Colonic mucosa (tissue), 4 donors: ENCODE results near the gene FBLIM1. TPM values are rescaled to one million over a fixed set of nuclear protein-coding genes. Genes with fewer than 3 reads are reported as not detected.

Experiments used
- DNase-seq: peaks from one replicate; pipeline ENCODE4 v3.0.0-alpha.2; 2020
- H3K27ac ChIP-seq: fragments of 200-600 bp; one replicate; pipeline ENCODE4 v1.8.0; 2021
- H3K27me3 ChIP-seq: fragments of 200-600 bp; one replicate; pipeline ENCODE4 v1.8.0; 2021
- H3K36me3 ChIP-seq: fragments of 200-600 bp; one replicate; pipeline ENCODE4 v1.8.0; 2021
- H3K4me1 ChIP-seq: fragments of 200-600 bp; one replicate; pipeline ENCODE4 v1.8.0; 2021; ENCODE audit warnings: mild to moderate bottlenecking
- H3K4me3 ChIP-seq: fragments of 200-600 bp; one replicate; pipeline ENCODE4 v1.8.0; 2021
- H3K9ac ChIP-seq, 2 donors: one replicate each; pipeline ENCODE4 v1.7.0; 2013; ENCODE audit warnings: control low read depth in 2 of 2, low read depth in 2 of 2, low read length in 2 of 2
- H3K9me3 ChIP-seq: fragments of 200-600 bp; one replicate; pipeline ENCODE4 v1.8.0; 2021
- CTCF ChIP-seq: fragments of 200-600 bp; IDR thresholded peaks from one replicate; pipeline ENCODE4 v1.8.0; 2022; ENCODE audit warnings: antibody characterized with exemption, mild to moderate bottlenecking
- intact Hi-C: fragments of 100-400 bp; cut with DNase I; formaldehyde crosslinking; loops from one replicate; pipeline ENCODE4 v1.14.1; 2022
- total RNA-seq, 2 donors: library from RNA; stranded (reverse); fragmentation: NEBNext Ultra II Directional in 1 of 2; extraction: Animal tissue kit (Norgen Biotek cat#: 25700) in 1 of 2; gene quantifications; one replicate each; pipeline ENCODE4 v1.2.1, GENCODE V29; 2021
- donor health status: healthy.
- donor health status: DM: no; HTN: no; CAD: no.
- donor health status: DM: no; HTN: no; CAD: no.

Gene FBLIM1
- total RNA-seq, 2 donors from 2014 or later = 167 to 213 TPM

GRCh38 chr1:15750924-15751323 lies 7.7 kb upstream of the FBLIM1 start:
- Histone ChIP-seq H3K4me3 (no peak overlapping the region), H3K27me3 (no peaks in the 10 kb centered on the region), H3K36me3 (no peaks in the 10 kb centered on the region), H3K27ac (no peak overlapping the region), H3K9me3 (no peaks in the 10 kb centered on the region), H3K9ac (no peak overlapping the region), H3K4me1 (no peaks in the 10 kb centered on the region)
- intact Hi-C loops = no loop called here
- TF ChIP-seq CTCF = no peak
- no peak for DNase-seq

- no peak for TF ChIP-seq CTCF
- no peak overlapping the region for H3K27ac ChIP-seq
- no peaks in the 10 kb centered on the region for H3K27me3 ChIP-seq
- no peak for DNase-seq
- H3K9me3 ChIP-seq = no peaks in the 10 kb centered on the region
- no peaks in the 10 kb centered on the region for H3K4me1 ChIP-seq
- no peaks in the 10 kb centered on the region for H3K36me3 ChIP-seq
- no peak overlapping the region for H3K9ac ChIP-seq
- H3K4me3 ChIP-seq = no peak overlapping the region
- intact Hi-C loops = no loop called here
These were observed 6.9 kb upstream of the FBLIM1 start for GRCh38 chr1:15751717-15752116.

GRCh38 chr1:15753776-15754175 lies 4.8 kb upstream of the FBLIM1 start:
- no peaks in the 10 kb centered on the region for H3K36me3 ChIP-seq
- TF ChIP-seq CTCF = no peak
- no peaks in the 10 kb centered on the region for H3K27me3 ChIP-seq
- no peak overlapping the region for H3K27ac ChIP-seq
- H3K9me3 ChIP-seq = no peaks in the 10 kb centered on the region
- no peaks in the 10 kb centered on the region for H3K4me1 ChIP-seq
- no peak for DNase-seq
- intact Hi-C loops = no loop called here
- H3K9ac ChIP-seq = no peak overlapping the region
- no peak overlapping the region for H3K4me3 ChIP-seq

- Histone ChIP-seq H3K4me3 (no peak overlapping the region), H3K27me3 (no peaks in the 10 kb centered on the region), H3K27ac (no peak overlapping the region), H3K36me3 (no peaks in the 10 kb centered on the region), H3K4me1 (no peaks in the 10 kb centered on the region), H3K9me3 (no peaks in the 10 kb centered on the region), H3K9ac (peak overlapping the region in 1 of 2 donors; percentile 31)
- intact Hi-C loops = no loop called here
- TF ChIP-seq CTCF = no peak
- no peak for DNase-seq
These were observed 3.5 kb upstream of the FBLIM1 start for GRCh38 chr1:15755021-15755645.

GRCh38 chr1:15755646-15756040 lies 3.0 kb upstream of the FBLIM1 start:
- H3K27ac ChIP-seq = no peak overlapping the region

More at GRCh38 chr1:15755646-15756040, 3.0 kb upstream of the FBLIM1 start:
- H3K4me3 ChIP-seq = no peak overlapping the region
- no peak for TF ChIP-seq CTCF
- H3K9ac ChIP-seq = peak overlapping the region in 1 of 2 donors; percentile 31
- DNase-seq = no peak
- no peaks in the 10 kb centered on the region for H3K4me1 ChIP-seq
- no peaks in the 10 kb centered on the region for H3K27me3 ChIP-seq
- intact Hi-C loops = no loop called here
- H3K36me3 ChIP-seq = no peaks in the 10 kb centered on the region
- H3K9me3 ChIP-seq = no peaks in the 10 kb centered on the region
